Hematopoietic multipotent progenitor cell treated with erythropoietin and hydrocortisone succinate and interleukin-3 and kit ligand, for 8 days (in vitro differentiated cells): Measurements from ENCODE around the gene MRPL38.
"Not testable (repeated sequence)": the region's sequence is repeated elsewhere in the genome, so short reads cannot be mapped to it uniquely, and the experiment has no call there.

ENCODE experiments used
- DNase-seq: peaks from one replicate; pipeline ENCODE4 v3.0.0-alpha.2; 2015

The MRPL38 gene

DNA sequence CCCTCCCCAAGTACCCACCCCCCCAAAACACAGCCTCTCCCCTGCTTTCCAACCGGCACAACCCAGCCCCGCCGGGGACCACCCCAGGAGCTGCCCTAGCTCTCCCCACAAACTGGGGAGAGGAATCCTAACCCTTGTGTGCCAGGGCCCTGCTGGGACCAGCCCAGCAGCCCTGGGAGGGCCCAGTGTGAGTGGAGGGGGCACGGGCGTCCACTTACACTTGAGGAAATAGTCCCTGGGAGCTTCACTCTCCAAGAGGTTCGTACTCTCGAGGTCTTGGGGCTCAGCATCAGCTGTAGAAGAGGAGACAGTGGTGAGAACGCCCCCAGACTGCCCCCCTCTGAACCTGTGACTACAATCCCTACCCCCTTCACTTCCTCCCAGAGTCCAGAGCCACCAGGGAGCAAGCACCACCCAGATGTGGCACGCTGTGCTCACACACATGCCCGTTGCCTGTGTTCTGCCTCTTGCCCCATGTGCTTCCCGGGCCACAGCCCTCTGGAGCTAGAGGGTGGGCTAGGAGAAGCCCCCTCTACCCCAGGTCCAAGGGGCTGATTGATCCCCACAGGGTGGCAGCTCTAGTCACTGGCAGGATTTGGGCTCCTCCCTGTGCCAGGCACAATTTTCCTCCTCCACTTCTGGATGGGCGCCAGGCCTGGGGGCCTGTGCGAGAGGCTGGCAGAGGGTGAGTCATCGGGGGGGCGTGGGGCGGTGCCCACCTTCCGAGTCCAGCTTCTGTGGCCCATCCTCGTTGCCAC is 29.3 kb downstream of the MRPL38 start:
- DNase-seq, result no peak

GRCh38 chr17:75874323-75875181 is 30.1 kb downstream of the MRPL38 start:
- no peak for DNase-seq

- DNase-seq, result no peak
Observed at GRCh38 chr17:75873587-75874322, 30.9 kb downstream of the MRPL38 start.

- peak; percentile 66 for DNase-seq
Observed at GRCh38 chr17:75872434-75873351, 32.0 kb downstream of the MRPL38 start.

DNA sequence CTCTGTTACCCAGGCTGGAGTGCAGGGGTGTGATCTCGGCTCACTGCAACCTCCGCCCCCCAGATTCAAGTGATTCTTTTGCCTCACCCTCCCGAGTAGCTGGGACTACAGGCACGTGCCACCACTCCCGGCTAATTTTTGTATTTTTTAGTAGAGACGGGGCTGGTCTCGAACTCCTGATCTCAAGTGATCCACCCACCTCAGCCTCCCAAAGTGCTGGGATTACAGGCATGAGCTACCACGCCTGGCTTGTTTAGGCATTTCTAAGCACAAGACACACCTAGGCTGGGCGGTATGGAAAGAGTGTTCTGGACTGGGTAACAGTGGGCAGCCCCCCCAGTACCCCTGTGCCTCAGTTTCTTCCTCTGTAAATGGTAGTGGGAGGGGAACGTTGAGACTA is 34.5 kb downstream of the MRPL38 start:
- not testable (repeated sequence) for DNase-seq

DNA sequence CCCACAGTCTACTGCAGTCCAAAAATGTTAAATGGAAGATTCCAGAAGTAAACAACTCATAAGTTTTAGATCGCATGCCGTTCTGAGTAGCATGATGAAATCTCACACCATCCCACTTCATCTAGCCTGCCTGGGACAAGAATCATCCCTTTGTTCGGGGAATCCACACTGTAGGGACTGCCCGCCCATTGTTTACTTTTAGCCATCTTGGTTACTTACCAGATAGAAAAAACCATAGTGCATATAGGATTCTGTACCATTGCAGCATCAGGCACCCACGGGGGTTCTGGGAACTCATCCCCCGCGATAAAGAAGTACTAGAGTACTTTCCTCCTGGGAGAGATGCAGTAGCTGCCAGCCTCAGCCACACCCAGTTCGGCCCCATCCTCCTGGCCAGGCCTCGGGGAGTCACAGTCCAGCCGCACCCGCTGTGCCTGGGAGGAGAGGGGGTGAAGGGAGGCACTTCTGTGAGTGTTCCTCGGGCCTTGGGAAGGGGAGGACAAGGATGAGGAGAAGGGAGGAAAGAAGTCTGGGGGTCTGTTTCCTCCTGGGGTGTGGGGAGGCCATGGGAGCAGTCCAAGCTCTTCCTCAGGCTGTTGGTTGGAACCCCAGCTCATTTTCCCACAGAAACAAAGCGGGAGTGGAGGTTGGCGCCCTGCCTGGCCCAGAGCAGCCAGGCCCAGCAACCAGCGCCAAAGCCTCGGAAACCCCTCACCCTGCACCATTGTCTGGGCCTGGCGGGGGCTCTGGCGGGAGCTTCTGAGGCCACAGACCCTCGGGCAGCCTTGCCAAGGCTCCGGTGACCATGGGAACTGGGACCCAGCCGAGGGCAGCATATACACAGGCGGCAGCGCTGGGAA is 35.2 kb downstream of the MRPL38 start:
- no peak for DNase-seq

GRCh38 chr17:75868730-75869281 is 35.9 kb downstream of the MRPL38 start:
- DNase-seq, result not testable (repeated sequence)

- not testable (repeated sequence) for DNase-seq
Observed at GRCh38 chr17:75865404-75866188, 39.1 kb downstream of the MRPL38 start.

GRCh38 chr17:75864887-75865286 is 39.8 kb downstream of the MRPL38 start:
- not testable (repeated sequence) for DNase-seq

- DNase-seq, result peak; percentile 53
Observed at GRCh38 chr17:75864448-75864871, 40.2 kb downstream of the MRPL38 start.

DNA sequence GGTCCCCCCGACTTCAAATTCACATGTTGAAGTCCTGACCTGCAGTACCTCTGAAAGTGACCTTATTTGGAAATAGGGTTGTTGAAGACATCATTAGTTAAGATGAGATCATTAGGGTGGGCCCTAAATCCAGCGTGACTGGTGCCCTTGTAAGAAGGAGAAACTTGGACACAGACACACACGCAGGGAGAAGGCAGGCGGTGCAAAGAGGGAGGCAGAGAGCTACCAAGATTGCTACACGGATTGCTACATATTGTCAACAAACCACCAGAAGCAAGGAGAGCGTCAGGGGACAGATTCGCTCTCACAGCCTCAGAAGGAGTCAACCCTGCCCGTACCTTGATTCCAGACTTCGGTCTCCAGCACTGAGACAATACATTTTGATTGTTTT is 42.8 kb downstream of the MRPL38 start:
- DNase-seq, result no peak

GRCh38 chr17:75859358-75859757 is 45.3 kb downstream of the MRPL38 start:
- not testable (repeated sequence) for DNase-seq

GRCh38 chr17:75856062-75856756 is 48.5 kb downstream of the MRPL38 start:
- DNase-seq, result peak; percentile 38

- DNase-seq, result peak; percentile 100
Observed at GRCh38 chr17:75855310-75856061, 49.2 kb downstream of the MRPL38 start, which contains the start of gene WBP2. Gene WBP2 (minus strand): TSS chr17:75855335. CDS start chr17:75855297, 38 bp downstream.

DNA sequence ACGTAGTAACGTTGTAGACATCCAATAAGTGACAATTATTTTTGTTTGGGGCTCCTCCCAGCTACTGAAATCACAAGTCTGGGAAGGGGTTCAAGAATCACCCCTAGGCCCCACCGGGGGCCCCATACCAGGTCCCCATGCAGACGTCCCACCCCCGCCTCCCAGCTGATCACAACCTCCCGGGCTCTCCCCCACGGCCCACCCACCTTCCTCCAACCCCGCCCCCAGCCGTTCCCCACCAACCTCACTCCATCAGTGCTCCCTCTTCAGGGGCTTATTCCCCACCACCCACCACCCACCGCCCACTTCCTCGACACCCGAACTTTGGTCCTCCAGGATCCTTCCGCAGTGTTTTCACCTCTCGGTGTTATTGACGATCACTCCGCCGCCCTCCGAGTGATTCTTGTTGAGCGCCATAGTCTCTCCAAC is 49.8 kb downstream of the MRPL38 start:
- no peak for DNase-seq

DNA sequence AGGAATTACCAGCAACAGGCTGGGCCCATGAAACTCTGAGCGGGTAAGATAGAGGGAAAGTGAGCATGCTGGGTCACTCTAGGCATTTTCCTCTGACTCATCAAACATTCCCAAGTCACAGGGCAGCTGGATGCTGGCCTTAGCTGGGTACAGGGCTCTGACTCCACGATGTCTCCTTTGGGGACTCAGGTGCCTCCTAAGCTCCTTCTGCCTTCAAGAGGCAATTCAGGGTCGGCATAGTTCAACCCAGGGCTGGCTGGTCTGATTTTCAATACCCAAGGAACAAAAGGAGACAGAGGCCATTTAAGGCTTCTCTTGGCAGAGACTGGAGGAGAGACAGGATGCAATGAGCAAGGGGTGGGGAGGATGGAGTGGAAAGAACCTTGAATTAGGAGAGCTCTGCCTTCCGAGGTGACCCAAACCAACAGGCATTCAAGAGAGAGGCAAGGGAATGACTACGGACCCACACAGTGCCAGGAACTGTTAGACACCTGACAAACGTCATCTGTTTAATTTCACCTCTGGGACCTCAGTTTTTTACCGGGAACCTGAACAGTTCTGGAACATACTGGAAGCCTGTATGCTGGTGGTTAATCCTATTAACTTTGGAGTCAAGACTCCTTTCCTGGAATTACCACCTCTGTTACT is 50.5 kb downstream of the MRPL38 start:
- no peak for DNase-seq

GRCh38 chr17:75853433-75853832 is 51.3 kb downstream of the MRPL38 start:
- DNase-seq, result no peak

GRCh38 chr17:75851693-75851991 is 53.0 kb downstream of the MRPL38 start:
- DNase-seq, result not testable (repeated sequence)
